HG03571 (cell line): ENCODE measurements around the gene ANKS6.

Experiments used
- ATAC-seq: cut with Tn5 transposase; IDR thresholded peaks from one replicate; pipeline ENCODE4 v1.9.1; 2021; ENCODE audit not compliant: unreplicated experiment

ANKS6 gene

DNA sequence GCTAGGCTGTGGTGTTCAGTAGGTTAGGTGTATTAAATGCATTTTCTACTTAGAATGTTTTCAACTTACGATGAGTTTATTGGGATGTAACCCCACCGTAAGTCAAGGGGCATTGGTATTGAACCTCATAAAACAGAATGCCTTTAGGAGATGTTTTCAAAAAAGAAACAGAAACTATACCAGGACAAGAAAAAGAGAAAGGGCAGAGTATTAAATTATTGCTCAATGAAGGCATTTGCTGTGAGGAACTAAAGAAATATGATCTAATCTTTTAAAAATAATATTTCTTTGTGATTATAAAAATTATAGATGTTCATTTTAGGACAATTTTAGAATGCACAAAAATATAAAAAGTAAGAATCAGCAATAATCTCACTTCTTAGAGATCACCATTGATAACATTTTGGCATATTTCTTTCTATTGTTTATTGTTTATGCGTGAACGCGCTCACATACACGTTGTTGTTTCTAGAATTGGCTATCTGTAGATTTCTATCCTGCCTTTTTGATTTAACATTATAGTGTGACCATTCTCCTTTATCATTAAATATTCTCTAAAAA, 19.1 kb upstream of the ANKS6 start:
- no peak for ATAC-seq

DNA sequence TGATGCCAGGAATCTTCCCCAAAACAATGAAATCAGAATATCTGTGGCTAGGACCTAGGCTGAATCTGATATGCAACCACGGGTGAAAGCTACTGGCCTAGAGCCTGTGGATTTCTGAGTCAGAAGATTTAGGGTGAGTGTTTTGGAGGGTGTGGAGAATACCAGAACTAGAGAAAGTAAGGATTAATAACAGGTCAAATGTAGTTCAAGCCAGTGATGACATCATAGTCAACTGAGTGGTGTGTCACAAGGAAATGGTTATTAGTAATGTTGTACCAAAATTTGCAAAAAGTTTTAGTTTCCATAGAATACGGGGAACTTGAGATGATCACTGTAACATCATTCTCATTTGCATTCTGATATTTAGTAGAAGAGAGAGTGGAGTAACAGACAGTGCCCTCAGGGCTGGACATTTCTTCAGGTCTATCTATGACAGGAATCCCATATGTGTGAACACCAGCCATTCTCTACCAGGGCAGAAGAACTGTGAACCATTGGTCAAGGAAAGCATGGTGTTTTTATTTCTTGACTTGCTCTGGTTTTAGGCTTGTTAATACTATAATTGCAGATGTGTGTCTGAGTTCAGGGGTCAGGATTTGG, 14.8 kb upstream of the ANKS6 start:
- ATAC-seq, result no peak

DNA sequence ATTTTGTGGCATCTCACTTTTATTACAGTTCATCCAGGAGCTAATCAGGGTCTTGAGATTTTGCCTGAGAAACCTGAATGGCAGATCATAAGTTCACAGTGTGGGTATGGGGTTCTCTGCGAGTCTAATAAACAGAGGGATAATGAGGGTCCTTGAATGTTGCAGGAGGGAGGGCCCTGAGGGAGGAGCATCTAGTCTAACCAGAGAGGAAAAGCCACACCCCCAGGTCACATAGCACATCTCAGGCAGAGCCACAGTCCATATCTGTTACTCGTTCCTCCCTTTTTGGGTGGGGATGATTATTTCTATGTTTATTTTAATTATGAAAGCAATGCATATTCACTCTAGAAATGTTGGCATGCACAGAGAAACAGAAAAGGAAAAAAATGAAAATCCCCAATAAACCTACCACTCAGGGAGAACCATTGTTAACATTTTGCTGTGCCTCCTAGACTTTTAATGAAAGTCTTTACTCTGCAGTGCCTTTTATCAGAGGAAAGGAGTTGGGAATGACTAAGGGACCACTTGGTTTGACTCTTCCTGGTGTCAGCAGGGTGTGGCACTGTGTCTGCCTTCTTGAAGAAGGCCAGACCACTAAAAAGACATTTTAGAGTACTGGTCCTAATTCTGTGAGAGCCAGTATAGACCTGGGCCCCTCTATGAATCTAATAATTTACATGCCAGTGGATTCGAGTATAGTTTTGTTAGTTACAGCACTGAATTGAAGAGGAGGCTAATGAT, 13.9 kb upstream of the ANKS6 start:
- ATAC-seq, result no peak

DNA sequence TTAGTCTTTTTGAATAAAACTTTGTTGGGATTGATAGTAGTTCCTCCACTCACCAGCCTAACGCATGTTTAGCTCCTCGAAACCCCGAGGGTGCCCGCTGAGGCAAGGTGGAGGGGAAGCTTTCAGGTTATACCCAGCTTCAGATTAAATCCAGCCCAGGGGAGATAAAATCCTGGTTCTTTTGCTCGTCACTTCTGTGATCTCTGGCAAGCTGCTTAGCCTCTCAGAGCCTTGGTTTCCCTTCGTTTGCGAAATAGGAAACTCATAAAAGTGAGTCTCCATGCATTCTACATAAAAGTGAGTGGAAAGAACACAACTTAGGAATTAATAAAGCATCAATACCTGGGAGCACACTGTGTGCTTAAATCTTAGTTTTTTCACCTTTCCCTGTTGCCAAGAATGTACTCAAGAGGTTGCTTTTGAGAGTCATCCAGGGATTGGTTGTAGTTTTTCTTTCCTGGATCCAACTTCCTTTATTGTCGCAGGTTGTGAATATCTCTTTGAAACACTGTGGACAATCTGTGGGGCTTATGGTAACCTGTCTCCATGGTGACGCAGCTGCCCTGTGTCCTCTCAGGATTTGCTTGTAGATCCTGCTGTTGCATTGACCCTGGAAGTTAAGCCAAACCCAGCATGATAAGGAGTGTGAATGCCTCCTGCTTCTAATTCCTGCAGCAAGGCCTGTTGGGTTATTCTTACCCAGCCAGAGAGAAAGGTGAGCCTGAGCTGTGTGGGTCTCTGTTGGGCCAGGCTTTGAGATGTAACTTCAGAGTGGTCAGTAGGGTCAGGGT, 13.2 kb upstream of the ANKS6 start:
- ATAC-seq, result no peak

DNA sequence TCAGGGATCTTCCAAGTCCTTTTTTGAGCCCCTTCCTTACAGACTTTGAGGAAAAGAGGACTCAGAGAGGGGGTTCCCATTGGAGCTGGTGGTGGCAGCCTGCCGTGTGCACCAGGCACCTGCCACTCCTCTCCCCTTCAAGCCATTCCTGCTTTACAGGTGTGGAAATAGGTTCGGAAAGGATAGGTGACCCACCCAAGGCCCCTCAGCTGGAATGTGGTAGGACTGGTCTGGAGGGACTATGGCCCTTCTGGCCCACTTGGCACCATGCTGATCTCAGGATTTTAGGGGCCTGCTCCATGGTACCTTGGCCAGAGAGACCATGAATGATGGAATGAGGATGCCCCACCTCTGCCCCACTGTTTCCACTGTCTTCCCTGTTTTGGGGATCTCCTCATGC, 12.5 kb upstream of the ANKS6 start:
- ATAC-seq, result no peak

DNA sequence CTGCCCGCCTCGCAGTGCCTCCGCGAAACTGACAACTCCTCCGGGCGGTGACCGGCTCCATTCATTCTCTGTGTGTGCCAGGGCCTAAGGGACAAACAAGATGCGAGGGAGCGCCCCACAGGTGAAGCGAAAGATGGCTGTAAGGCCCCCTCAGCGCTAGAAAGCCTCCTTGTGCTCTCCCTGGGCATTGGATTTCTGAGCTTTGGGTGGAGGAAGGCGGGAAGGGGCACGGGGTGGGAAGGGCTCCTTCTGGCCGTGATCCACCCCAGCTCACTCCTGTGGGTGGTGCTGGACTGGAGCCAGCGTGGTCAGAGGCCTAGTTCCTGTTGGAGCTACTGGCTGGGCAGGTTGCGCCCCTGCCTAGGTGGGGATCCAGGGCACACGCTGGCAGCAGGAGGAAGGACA, 12.1 kb upstream of the ANKS6 start:
- ATAC-seq, result no peak

DNA sequence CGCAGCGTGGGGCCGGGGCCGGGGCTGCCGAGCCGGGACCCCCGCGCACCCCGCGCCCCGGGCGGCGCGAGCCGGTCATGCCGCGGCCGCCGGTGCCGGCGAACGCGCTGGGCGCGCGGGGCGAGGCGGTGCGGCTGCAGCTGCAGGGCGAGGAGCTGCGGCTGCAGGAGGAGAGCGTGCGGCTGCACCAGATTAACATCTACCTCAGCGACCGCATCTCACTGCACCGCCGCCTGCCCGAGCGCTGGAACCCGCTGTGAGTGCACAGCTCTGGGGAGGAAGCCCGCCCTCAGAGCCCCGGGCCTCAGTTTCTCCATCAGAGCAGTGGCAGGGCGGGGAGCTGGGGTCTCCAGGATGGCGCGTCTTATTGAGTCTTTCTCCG, 11.4 kb upstream of the ANKS6 start:
- no peak for ATAC-seq

DNA sequence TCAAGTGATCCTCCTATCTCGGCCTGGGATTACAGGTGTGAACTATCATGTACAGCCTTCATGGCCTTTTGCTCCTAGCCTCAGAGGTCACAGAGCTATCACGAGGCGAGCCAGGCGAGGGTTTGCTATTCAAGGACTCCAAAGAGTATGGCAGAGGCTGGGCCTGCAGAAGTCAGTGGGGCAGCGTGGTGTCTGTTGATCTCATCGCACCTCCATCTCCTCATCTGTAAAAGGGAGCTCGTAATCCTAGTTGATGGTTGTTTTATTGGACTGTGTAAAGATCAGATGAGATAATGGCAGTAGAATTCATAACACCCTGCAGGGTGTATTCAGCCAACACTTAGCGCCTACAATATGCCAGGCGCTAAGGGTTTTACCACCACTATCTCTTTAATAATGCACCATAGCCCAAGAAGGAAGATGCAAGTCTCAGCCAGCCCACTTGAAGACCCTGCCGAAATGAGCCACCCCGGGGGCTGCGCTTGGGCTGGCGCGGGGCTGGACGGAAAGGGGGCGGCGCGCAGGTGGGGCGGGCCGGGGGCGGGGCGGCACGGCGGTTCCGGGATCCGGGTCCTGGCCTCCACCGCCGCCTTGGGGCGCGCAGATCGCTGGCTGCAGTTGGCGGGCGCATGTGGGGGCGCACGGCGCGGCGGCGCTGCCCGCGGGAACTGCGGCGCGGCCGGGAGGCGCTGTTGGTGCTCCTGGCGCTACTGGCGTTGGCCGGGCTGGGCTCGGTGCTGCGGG, 10.9 kb upstream of the ANKS6 start, which contains the start of gene GALNT12:
TSS of gene GALNT12 (plus strand) at position 601 of the 744 bp plus-strand sequence. CDS start at position 630, 29 bp downstream.
- no peak for ATAC-seq

DNA sequence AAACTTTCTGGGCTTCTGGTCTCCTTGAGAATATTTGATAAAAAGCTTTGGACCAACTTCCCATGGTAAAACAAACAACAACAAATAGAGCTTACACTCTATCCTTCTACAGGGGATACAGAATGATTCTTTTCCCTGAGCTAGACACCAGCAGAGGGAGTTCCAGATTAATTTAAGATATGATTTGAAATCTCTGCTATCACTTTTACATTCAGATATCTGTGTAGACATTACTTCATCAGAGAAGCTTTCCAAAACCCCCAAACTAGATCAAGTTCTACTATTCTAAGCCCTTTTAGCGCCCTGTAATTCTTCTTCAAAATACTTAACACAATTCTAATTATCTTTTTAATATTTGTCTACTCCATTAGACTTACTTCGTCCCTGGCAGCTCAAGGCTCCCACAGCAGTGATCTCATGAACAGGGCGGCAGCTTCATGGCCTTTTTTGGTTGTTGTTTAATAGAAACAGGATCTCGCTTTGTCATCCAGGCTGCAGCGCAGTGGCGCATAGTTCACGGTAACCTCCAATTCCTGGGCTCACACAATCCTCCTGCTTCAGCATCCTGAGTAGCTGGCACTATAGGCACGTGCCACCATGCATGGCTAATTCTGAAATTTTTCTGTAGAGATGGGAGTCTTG, 10.2 kb upstream of the ANKS6 start:
- ATAC-seq, result no peak

DNA sequence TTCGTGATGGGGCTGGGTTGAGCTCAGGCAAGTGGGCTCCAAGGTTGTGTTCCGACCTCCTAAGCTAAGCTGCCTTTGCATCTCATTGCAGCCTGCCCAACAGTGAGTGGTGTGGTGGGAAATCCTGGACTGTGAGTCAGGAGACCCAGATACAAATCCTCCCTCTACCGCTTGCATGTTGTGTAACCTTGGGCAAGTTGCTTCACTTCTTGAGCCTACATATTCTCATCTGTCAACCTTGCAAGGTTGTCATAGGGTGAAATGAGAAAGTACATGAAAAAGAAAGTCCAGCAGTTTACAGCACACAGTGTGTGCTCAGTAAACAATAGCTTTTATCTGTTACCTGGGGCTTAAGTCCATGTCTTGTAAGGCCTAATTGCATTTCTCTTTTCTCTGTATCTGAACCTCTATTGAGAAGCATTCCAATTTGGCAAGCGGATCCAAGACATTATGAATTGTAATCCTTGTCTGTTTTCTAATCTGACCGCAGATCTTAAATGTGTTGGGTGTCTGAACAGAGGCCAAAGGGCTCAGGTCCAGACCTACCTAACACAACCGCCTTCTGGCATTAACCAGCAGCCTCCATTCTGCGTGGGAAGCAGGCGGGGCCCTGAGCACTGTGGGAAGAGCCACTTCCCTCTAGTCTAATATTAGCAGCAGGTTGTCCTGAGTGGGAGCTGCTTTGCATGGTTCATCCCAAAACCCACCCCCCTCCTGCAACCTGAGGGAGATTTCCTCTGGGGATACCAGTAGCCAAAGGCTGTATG, 9.3 kb upstream of the ANKS6 start:
- no peak for ATAC-seq

DNA sequence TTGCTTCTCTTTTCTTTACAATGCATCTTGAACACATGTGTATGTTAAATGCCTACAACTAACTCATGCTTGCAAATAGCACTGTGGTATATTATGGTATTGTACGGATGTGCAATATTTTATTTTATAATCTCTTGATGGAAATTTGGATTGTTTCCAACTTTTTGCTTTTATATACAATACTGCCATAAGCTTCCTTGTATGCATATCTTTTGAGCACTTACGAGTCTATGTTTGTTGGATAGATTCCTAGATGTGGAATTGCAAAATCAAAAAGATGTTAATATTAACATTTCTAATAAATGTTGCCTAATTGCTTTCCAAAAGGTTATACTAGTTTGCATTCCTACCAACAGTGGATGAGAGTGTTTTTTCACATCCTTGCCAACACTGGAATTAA, 7.7 kb upstream of the ANKS6 start:
- ATAC-seq, result no peak

DNA sequence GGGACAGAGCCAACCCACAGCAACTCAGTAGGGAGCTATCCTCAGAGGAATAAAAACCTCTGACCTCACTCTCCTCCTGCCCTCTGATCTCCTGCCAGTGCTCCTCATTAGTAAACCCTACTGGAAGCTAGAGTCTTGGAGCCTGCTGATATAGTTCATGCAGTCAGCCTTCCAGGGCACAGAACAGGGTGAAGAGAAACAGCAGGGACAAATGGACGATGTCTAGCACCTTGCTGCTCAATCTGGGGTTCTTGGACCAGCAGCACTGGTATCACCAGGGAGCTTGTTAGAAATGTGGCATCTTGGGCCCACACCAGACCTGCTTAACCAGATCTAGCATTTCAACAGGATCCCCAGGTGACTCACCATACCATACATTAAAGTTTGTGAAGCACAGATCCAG, 5.6 kb upstream of the ANKS6 start:
- ATAC-seq, result no peak

DNA sequence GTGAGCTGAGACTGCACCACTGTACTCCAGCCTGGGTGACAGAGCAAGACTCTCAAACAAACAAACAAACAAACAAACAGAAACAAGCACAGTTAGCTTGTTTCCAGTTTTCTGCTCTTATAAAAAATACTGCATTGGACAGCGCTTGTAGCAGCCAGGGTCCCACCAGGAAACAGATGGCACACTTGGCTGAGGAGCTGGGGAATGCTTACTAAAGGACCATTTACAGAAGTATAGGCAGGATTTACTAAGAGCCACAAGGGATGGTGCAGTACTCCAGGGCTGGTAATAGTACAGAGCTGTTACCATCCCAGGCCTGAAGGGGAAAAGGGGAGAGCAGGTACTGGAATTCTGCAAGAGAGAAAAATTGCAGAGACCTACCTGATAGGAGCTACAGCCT, 5.2 kb upstream of the ANKS6 start:
- ATAC-seq, result no peak

DNA sequence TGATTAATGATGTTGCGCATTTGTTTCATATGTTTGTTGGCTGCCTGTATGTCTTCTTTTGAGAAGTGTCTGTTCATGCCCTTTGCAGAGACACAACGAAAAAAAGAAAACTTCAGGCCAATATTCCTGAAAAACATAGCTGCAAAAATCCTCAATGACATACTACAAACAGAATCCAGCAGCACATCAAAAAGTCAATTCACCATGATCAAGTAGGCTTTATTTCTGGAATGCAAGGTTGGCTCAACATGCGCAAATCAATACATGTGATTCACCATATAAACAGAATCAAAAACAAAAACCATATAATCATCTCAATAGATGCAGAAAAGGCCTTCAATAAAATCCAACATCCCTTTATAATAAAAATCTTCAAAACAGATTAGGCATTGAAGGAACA, 1.9 kb upstream of the ANKS6 start:
- no peak for ATAC-seq

DNA sequence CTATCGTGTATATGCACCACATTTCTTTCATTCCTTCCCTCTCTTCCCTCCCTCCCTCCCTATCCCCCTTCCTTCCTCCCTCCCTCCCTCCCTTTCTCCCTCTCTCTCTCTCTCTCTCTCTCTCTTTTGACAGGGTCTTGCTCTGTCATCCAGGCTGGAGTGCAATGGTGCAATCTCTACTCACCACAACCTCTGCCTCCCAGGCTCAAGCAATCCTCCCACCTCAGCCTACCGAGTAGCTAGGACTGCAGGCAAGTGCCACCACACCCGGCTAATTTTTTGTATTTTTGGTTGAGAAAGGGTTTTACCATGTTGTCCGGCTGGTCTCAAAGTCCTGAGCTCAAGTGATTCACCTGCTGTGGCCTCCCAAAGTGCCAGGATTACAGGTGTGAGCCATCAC, 1.1 kb upstream of the ANKS6 start:
- no peak for ATAC-seq

DNA sequence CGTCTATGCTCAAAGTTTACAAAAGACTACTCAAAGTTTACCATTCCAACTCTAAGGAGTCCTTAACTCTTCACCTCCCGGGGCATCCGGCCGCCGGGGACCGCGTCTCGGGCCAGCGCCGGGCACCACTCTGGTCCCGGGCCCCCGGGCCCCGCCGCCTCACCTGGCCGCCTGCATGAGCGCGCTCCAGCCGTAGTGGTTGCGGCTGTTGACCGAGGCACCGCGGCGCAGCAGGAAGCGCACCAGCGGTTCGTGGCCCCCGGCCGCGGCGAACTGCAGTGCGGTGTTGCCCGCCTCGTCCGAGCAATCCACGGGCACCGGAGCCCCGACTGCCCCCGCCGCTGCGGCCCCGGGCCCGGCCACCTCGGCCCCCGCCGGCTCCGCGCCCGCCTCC, 388 bp downstream of the ANKS6 start:
- peak; percentile 27 for ATAC-seq

DNA sequence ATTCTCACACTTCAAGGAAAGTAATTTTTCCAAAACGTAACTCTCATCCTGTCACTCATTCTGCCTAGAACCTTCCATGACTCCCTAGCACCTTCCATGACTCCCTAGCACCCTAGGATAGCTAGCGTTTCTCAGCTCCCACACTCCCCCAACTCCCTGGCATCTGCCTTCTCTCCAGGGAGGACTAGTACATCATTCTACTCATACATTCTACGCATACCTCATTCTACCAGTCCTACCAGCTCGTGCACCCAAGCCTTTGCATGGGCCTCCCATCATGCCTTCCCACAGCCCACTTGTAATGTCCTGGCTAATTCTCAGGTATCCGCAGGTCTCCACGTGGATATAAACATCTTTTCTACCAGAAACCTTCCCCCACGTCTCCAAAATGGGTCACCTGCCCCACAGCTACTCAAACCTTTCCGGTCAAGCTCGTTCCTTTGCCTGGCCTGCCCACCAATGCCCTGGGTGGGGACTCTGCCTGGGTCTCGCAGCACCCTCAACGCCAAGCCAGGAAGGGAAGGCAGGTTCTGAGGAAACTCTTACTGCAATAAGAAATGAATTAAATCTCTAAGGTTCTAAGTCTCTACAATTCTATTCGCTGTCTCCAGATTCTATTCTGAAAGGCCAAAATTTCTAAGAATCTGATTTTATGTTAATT, 930 bp downstream of the ANKS6 start:
- ATAC-seq, result no peak

DNA sequence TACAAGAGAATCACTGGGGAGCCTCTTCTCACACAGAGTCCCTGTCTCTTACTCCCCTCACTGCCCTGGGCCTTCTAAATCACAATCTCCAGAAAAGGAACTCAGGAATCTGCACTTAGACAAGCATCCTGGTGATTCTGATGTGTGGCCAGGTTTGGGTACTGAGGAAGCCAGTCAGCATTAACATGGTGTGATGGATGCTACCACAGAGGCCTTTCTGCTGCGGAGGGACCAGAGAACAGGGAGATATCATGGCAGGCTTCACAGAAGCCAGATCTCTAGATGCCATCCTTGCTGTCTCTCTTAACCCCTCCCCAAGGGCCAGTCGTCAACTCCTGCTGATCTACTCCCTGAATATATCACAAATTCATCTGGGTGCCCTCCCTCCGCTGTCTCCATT, 1.6 kb downstream of the ANKS6 start:
- ATAC-seq, result no peak

DNA sequence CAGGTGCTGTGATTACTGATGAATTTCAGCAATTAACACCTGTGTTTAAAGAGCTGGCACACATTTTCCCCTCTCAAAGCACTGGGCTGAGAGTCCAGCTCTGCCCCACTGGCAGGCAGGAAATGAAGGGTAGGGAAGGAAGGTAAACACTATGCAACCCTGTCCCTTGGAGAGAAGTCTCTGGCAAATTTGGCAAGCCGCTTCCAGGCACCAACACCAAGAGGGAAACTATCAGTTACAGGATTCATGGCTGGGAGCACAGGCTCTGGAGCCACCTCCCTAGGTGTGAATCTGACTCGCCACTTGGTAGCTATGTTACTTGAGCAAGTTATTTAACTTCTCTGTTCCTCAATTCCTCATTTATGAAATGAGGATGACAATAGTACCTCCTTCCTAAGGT, 3.3 kb downstream of the ANKS6 start:
- ATAC-seq, result no peak
